Choroid plexus epithelial cell (primary cell): ENCODE measurements around the gene MGAT5B.

Experiments
- DNase-seq: peaks from one replicate; pipeline ENCODE4 v3.0.0-alpha.2; 2010; ENCODE audit warnings: low read depth
- H3K4me3 ChIP-seq: 2 replicates; pipeline ENCODE4 v1.5.1; 2011; ENCODE audit warnings: low read depth, mild to moderate bottlenecking, control low read depth, low read length, moderate library complexity
- TF ChIP-seq, protein P1 (sequence below): conservative IDR thresholded peaks from 2 replicates; pipeline ENCODE4 v1.5.1; 2011; ENCODE audit warnings: low read depth, mild to moderate bottlenecking, control low read depth, inconsistent platforms, low read length, moderate library complexity

MGAT5B gene

DNA sequence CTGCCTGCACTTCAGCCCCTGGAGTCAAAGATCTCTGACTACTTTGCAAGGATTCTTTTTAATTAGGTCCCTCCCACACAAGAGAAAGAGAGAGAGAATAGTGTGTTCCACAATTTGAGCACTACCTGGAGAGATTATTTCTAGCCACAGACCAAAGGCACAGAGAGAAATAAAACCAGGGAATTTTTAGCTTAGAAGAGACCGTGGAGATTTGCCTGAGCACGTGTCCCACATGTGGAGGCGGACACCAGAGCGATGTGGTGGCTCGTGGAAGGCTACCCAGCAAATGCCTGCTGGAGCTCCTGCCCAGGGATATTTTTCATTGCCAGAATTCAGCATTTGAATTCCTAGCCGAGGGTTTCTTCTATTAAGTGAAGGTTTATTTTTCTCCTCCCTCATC lies 50.6 kb downstream of the MGAT5B start:
- no peak overlapping the region for H3K4me3 ChIP-seq
- TF ChIP-seq, protein P1, sequence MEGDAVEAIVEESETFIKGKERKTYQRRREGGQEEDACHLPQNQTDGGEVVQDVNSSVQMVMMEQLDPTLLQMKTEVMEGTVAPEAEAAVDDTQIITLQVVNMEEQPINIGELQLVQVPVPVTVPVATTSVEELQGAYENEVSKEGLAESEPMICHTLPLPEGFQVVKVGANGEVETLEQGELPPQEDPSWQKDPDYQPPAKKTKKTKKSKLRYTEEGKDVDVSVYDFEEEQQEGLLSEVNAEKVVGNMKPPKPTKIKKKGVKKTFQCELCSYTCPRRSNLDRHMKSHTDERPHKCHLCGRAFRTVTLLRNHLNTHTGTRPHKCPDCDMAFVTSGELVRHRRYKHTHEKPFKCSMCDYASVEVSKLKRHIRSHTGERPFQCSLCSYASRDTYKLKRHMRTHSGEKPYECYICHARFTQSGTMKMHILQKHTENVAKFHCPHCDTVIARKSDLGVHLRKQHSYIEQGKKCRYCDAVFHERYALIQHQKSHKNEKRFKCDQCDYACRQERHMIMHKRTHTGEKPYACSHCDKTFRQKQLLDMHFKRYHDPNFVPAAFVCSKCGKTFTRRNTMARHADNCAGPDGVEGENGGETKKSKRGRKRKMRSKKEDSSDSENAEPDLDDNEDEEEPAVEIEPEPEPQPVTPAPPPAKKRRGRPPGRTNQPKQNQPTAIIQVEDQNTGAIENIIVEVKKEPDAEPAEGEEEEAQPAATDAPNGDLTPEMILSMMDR = no peak

DNA sequence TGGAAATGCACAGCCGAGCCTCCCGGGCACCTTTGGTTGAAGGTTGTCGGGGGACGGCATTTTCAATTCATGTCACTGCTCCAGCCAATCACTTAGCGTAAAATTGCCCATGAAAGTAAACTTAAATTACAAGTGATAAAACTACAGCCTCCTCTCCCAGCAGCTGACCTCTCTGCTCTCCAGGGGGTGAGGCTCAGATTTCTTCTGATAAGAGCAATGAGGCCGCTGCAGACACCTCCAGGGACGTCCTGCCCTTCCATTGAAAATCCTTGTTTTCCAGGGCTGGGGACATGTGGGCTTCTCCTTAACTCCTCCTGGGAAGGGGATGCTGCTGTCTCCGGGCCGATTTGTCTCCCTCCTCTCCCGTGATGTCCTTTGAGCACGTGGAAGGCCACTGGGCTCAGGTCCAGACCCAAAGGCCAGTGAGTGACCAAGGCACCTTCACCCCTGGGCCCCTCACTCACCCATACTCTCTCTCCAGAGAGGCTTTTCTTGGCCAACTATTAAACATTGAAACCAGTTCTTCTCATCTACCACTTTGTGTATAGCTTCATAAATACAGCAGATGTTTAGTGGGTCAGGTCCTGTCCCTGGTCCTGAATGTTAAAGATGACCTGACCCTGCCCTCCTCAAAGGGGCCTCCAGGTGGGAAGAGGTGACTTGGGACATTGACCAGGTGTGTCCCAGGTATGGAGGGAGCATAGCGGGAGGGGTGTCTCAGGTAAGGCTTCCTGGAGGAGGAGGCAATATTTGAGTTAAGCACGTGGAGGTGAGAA lies 52.3 kb downstream of the MGAT5B start:
- no peak overlapping the region for H3K4me3 ChIP-seq
- DNase-seq = no peak
- TF ChIP-seq, protein P1 = no peak

More for the DNA sequence above, 50.6 kb downstream of the MGAT5B start:
- DNase-seq = no peak

DNA sequence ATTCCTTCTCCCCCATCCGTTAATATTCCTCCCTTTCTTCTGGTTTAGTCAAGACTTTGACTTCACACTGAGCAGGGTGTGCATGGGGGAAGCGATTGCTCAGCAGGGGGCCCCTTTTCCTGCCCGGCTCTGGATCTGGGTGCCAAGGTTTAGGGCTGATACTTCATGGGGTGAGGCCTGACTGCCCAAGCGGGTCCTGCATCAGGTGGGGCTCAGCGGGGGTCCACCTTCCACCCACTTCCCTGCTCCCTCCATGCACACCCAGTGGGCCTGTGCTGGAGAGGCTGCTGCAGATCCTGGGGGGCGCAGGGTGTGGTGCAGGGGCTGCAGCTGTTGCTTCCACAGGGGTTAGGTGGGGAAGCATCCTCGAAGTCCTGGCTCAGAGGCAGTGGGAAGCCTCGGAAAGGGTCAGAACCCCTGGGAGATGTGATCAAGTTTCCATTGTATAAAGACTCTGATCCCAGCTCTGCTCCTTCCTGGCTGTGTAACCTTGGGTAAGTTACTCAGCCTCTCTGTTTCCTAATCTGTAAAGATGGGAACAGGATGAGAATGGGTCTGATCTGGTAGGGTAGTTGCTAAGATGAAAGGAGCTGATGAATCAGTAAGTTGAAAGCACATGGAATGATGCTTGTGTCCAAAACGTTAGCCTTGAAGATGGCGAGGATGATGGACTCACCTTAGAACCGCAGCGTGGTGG lies 53.3 kb downstream of the MGAT5B start:
- TF ChIP-seq, protein P1 = no peak
- H3K4me3 ChIP-seq = no peak overlapping the region
- DNase-seq = no peak

DNA sequence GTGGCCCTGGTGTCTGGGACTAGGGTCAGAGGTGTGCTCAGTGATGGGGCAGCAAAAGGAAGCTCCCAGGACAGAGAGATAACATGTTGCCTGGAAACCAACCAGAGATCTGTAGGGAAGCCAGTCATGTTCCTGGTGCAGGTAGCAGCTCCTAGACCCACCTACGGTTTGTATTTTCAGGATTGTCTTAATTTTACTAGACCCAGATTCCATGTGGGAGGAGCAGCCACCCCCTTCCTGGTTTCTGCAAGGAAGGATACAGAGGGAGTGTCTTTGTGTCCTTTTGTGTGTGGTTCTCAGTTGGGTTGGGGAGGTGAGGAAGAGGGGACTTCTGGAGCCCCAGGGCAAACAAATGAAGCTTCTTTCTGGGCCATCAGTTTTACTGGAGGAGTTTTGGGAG lies 53.9 kb downstream of the MGAT5B start:
- H3K4me3 ChIP-seq = no peak overlapping the region
- TF ChIP-seq, protein P1 = no peak
- no peak for DNase-seq

DNA sequence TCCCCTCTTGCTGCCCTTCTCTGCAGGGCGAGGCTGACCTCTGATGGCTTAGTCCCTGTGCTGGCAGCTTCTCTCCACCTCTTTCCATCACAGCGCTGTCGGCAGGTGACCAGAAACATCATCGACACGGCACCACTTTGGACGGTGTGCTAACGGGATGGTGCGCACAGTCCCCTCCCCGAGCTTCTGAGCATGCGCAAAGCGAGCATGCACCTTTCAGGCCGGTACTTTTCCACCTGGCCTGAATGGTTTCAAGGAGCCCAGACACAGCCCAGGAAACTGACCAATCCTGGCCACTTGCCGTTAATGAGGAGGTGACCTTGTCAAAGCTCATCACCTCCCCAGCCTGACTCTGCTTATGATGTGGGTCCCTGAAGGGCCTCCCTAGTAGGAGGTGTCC lies 54.8 kb downstream of the MGAT5B start:
- TF ChIP-seq, protein P1 = no peak
- DNase-seq = no peak

DNA sequence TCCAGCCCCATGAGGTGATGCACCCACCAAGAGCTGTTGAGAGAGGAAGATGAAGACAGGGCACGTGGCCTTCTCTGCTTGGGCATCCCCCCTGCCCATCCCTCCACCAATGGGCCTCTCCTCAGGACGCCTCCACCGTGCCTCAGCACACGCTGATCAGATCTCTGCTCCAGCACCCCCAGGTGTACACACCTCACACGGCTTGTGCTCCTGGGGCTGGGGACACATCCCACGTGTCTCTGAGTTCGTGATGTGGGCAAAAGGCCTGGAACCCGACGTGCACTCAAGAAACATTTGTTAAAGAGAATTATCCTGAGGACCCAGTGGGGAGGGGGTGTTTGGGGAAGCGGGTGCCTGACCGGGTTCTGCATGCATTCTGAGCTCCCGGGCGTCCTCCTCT lies 55.3 kb downstream of the MGAT5B start:
- no peak overlapping the region for H3K4me3 ChIP-seq
- DNase-seq = no peak
- TF ChIP-seq, protein P1 = no peak

More for the DNA sequence above, 54.8 kb downstream of the MGAT5B start:
- no peak overlapping the region for H3K4me3 ChIP-seq
